ENCODE data around the gene MYH14. TPM values are rescaled to one million over a fixed set of nuclear protein-coding genes. Genes with fewer than 3 reads are reported as not detected.

Gene MYH14
- total and polyA plus RNA-seq, 9 of the 15 experiments (the other 6 are each of a cell fraction or from before 2014, with no cell fraction given) = 0.04 to 0.86 (median 0.19) TPM; not detected in 2

- TF ChIP-seq, protein P1, sequence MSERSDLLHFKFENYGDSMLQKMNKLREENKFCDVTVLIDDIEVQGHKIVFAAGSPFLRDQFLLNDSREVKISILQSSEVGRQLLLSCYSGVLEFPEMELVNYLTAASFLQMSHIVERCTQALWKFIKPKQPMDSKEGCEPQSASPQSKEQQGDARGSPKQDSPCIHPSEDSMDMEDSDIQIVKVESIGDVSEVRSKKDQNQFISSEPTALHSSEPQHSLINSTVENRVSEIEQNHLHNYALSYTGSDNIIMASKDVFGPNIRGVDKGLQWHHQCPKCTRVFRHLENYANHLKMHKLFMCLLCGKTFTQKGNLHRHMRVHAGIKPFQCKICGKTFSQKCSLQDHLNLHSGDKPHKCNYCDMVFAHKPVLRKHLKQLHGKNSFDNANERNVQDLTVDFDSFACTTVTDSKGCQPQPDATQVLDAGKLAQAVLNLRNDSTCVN (CRISPR knock-in tag; IDR thresholded peaks at IDR 0.05) = no peak
- TF ChIP-seq HIVEP1 (CRISPR knock-in tag; IDR thresholded peaks at IDR 0.05) (peak; percentile 57; the same call in 1 of the 2 replicates), ZKSCAN8 (CRISPR knock-in tag; IDR thresholded peaks at IDR 0.05) (no peak), USF1 (CRISPR knock-in tag; IDR thresholded peaks at IDR 0.05) (no peak), ZBTB49 (CRISPR knock-in tag; IDR thresholded peaks at IDR 0.05; ENCODE audit: borderline replicate concordance) (no peak), FOS (IDR thresholded peaks at IDR 0.05; ENCODE audit: extremely low read depth, insufficient read length) (no peak), SMAD2 (IDR thresholded peaks at IDR 0.05; ENCODE audit: low read depth, low read length) (no peak), ETS2 (tag; IDR thresholded peaks at IDR 0.05; ENCODE audit: borderline replicate concordance, poor library complexity, severe bottlenecking) (no peak), CREB5 (CRISPR knock-in tag; IDR thresholded peaks at IDR 0.05) (peak; percentile 67; the same call in 1 of the 2 replicates), SPI1 (IDR thresholded peaks at IDR 0.05; ENCODE audit: borderline replicate concordance, low read depth, low read length) (no peak), CXXC5 (CRISPR knock-in tag; IDR thresholded peaks at IDR 0.05) (peak; percentile 57; the same call in 1 of the 2 replicates)
These were observed 155.3 kb downstream of the MYH14 start (continued) for GRCh38 chr19:50358483-50359327.

Measured in K562 (cell line).